T-helper 2 cell treated with Interferon-gamma antibody and Interleukin-4, amounts not matched to agents 5 μg/mL and 100 μg/mL, for 36 hours (primary cell): Measurements from ENCODE around the gene PCK2.

Source experiments
- DNase-seq: peaks from one replicate; pipeline ENCODE4 v3.0.0; 2021; ENCODE audit warnings: low spot score
- H3K27ac Mint-ChIP-seq: one replicate; pipeline ENCODE4 v1.8.0; 2021; ENCODE audit warnings: mild to moderate bottlenecking, mixed read lengths
- H3K27me3 Mint-ChIP-seq: one replicate; pipeline ENCODE4 v1.8.0; 2021; ENCODE audit warnings: low read depth, mixed read lengths
- H3K36me3 Mint-ChIP-seq: one replicate; pipeline ENCODE4 v1.8.0; 2021; ENCODE audit warnings: low read depth, mixed read lengths
- H3K4me1 Mint-ChIP-seq: one replicate; pipeline ENCODE4 v1.8.0; 2021; ENCODE audit warnings: low read depth, mixed read lengths
- H3K4me3 Mint-ChIP-seq: one replicate; pipeline ENCODE4 v1.8.0; 2022; ENCODE audit warnings: mild to moderate bottlenecking, moderate library complexity, mixed read lengths
- H3K9me3 Mint-ChIP-seq: one replicate; pipeline ENCODE4 v1.8.0; 2021; ENCODE audit warnings: mixed read lengths

PCK2 gene

GRCh38 chr14:24077086-24077485 is 17.0 kb upstream of the PCK2 start:
- no peaks in the 10 kb centered on the region for H3K36me3 Mint-ChIP-seq
- no peak overlapping the region for H3K4me3 Mint-ChIP-seq
- H3K4me1 Mint-ChIP-seq, result peaks cover 26% of the 10 kb centered on the region
- DNase-seq, result no peak
- H3K9me3 Mint-ChIP-seq, result no peaks in the 10 kb centered on the region
- H3K27ac Mint-ChIP-seq, result no peak overlapping the region
- H3K27me3 Mint-ChIP-seq, result peaks cover 3% of the 10 kb centered on the region

- no peak for DNase-seq
- Mint-ChIP-seq H3K4me1 (peaks cover 29% of the 10 kb centered on the region), H3K4me3 (no peak overlapping the region), H3K27ac (no peak overlapping the region), H3K9me3 (no peaks in the 10 kb centered on the region), H3K36me3 (no peaks in the 10 kb centered on the region), H3K27me3 (peaks cover 5% of the 10 kb centered on the region)
These were observed 16.0 kb upstream of the PCK2 start for GRCh38 chr14:24078146-24078545.

GRCh38 chr14:24079491-24080141 is 14.5 kb upstream of the PCK2 start:
- Mint-ChIP-seq H3K4me3 (no peak overlapping the region), H3K9me3 (no peaks in the 10 kb centered on the region), H3K27me3 (peaks cover 5% of the 10 kb centered on the region), H3K36me3 (no peaks in the 10 kb centered on the region), H3K4me1 (peaks cover 29% of the 10 kb centered on the region), H3K27ac (peak overlapping the region; percentile 58)
- no peak for DNase-seq

- DNase-seq, result no peak
- H3K4me3 Mint-ChIP-seq, result peak overlapping the region; percentile 82
These were observed 14.0 kb upstream of the PCK2 start for GRCh38 chr14:24080142-24080530.

GRCh38 chr14:24080888-24081738 is 13.0 kb upstream of the PCK2 start:
- Mint-ChIP-seq H3K4me3 (peak overlapping the region; percentile 82), H3K4me1 (peaks cover 19% of the 10 kb centered on the region), H3K27me3 (peaks cover 5% of the 10 kb centered on the region), H3K36me3 (no peaks in the 10 kb centered on the region), H3K27ac (peak overlapping the region; percentile 74), H3K9me3 (no peaks in the 10 kb centered on the region)
- DNase-seq, result peak; percentile 81

More at GRCh38 chr14:24080142-24080530, 14.0 kb upstream of the PCK2 start:
- no peaks in the 10 kb centered on the region for H3K9me3 Mint-ChIP-seq
- peak overlapping the region; percentile 74 for H3K27ac Mint-ChIP-seq
- peaks cover 27% of the 10 kb centered on the region for H3K4me1 Mint-ChIP-seq
- no peaks in the 10 kb centered on the region for H3K36me3 Mint-ChIP-seq
- H3K27me3 Mint-ChIP-seq, result peaks cover 5% of the 10 kb centered on the region

- no peaks in the 10 kb centered on the region for H3K36me3 Mint-ChIP-seq
- peak overlapping the region; percentile 79 for H3K4me3 Mint-ChIP-seq
- peak overlapping the region; percentile 79 for H3K27ac Mint-ChIP-seq
- DNase-seq, result no peak
- peaks cover 19% of the 10 kb centered on the region for H3K4me1 Mint-ChIP-seq
- no peaks in the 10 kb centered on the region for H3K9me3 Mint-ChIP-seq
- peaks cover 5% of the 10 kb centered on the region for H3K27me3 Mint-ChIP-seq
These were observed 12.3 kb upstream of the PCK2 start for GRCh38 chr14:24081739-24082211.

GRCh38 chr14:24082411-24083080 is 11.6 kb upstream of the PCK2 start:
- Mint-ChIP-seq H3K27ac (peak overlapping the region; percentile 79), H3K4me1 (peaks cover 19% of the 10 kb centered on the region), H3K9me3 (no peaks in the 10 kb centered on the region), H3K4me3 (peak overlapping the region; percentile 79), H3K36me3 (no peaks in the 10 kb centered on the region), H3K27me3 (peaks cover 5% of the 10 kb centered on the region)
- DNase-seq, result no peak

- H3K27me3 Mint-ChIP-seq, result peaks cover 5% of the 10 kb centered on the region
- H3K4me3 Mint-ChIP-seq, result no peak overlapping the region
- H3K4me1 Mint-ChIP-seq, result peaks cover 19% of the 10 kb centered on the region
- H3K9me3 Mint-ChIP-seq, result no peaks in the 10 kb centered on the region
- H3K27ac Mint-ChIP-seq, result no peak overlapping the region
- no peaks in the 10 kb centered on the region for H3K36me3 Mint-ChIP-seq
- no peak for DNase-seq
These were observed 10.6 kb upstream of the PCK2 start for GRCh38 chr14:24083462-24083861.

- Mint-ChIP-seq H3K27me3 (peaks cover 5% of the 10 kb centered on the region), H3K4me1 (peaks cover 17% of the 10 kb centered on the region), H3K9me3 (no peaks in the 10 kb centered on the region), H3K36me3 (no peaks in the 10 kb centered on the region), H3K27ac (no peak overlapping the region), H3K4me3 (no peak overlapping the region)
- DNase-seq, result no peak
These were observed 9.7 kb upstream of the PCK2 start for GRCh38 chr14:24084440-24084839.

- H3K36me3 Mint-ChIP-seq, result no peaks in the 10 kb centered on the region
- DNase-seq, result no peak
- no peak overlapping the region for H3K4me3 Mint-ChIP-seq
- peaks cover 5% of the 10 kb centered on the region for H3K27me3 Mint-ChIP-seq
- H3K9me3 Mint-ChIP-seq, result no peaks in the 10 kb centered on the region
- H3K4me1 Mint-ChIP-seq, result peaks cover 18% of the 10 kb centered on the region
- no peak overlapping the region for H3K27ac Mint-ChIP-seq
These were observed 8.9 kb upstream of the PCK2 start for GRCh38 chr14:24085215-24085614.

GRCh38 chr14:24086193-24086955 is 7.7 kb upstream of the PCK2 start:
- Mint-ChIP-seq H3K36me3 (no peaks in the 10 kb centered on the region), H3K27ac (no peak overlapping the region), H3K4me1 (peaks cover 15% of the 10 kb centered on the region), H3K27me3 (peaks cover 5% of the 10 kb centered on the region), H3K4me3 (no peak overlapping the region), H3K9me3 (no peaks in the 10 kb centered on the region)
- DNase-seq, result no peak

- Mint-ChIP-seq H3K9me3 (no peaks in the 10 kb centered on the region), H3K4me3 (no peak overlapping the region), H3K27ac (no peak overlapping the region), H3K4me1 (peaks cover 12% of the 10 kb centered on the region), H3K36me3 (no peaks in the 10 kb centered on the region), H3K27me3 (peaks cover 3% of the 10 kb centered on the region)
- DNase-seq, result no peak
These were observed 7.1 kb upstream of the PCK2 start for GRCh38 chr14:24087004-24087403.

- H3K9me3 Mint-ChIP-seq, result no peaks in the 10 kb centered on the region
- no peak overlapping the region for H3K27ac Mint-ChIP-seq
- H3K4me1 Mint-ChIP-seq, result peaks cover 14% of the 10 kb centered on the region
- H3K4me3 Mint-ChIP-seq, result no peak overlapping the region
- no peak for DNase-seq
- H3K27me3 Mint-ChIP-seq, result no peaks in the 10 kb centered on the region
- no peaks in the 10 kb centered on the region for H3K36me3 Mint-ChIP-seq
These were observed 6.0 kb upstream of the PCK2 start for GRCh38 chr14:24088095-24088494.
